Activated T-cell treated with anti-CD3 and anti-CD28 coated beads, Interleukin-2, amount 50 U/mL, for 72 hours (primary cell): Measurements from ENCODE around the gene SURF2. TPM values are rescaled to one million over a fixed set of nuclear protein-coding genes. Genes with fewer than 3 reads are reported as not detected.
"Not testable (repeated sequence)": the region's sequence is repeated elsewhere in the genome, so short reads cannot be mapped to it uniquely, and the experiment has no call there.

ENCODE experiments used
- ATAC-seq, 2 donors: fragments of 150-1000 bp; cut with Tn5 transposase; replicated peaks in 1 of 2; 2 replicates each; pipeline ENCODE4 v1.10.0; 2021; ENCODE audit warnings: moderate library complexity in 2 of 2, mild to moderate bottlenecking in 1 of 2
- DNase-seq, 2 donors: peaks; one replicate each; pipeline ENCODE4 v3.0.0; 2021 to 2022; ENCODE audit warnings: mixed read lengths in 1 of 2
- H3K27ac Mint-ChIP-seq: one replicate; pipeline ENCODE4 v1.8.0; 2022; ENCODE audit warnings: mild to moderate bottlenecking, moderate library complexity, mixed read lengths
- H3K27me3 Mint-ChIP-seq: one replicate; pipeline ENCODE4 v1.8.0; 2022; ENCODE audit warnings: low read depth, mixed read lengths
- H3K36me3 Mint-ChIP-seq, 2 donors: one replicate each; pipeline ENCODE4 v1.8.0; 2022; ENCODE audit warnings: mixed read lengths in 2 of 2, mild to moderate bottlenecking in 1 of 2; ENCODE audit not compliant: insufficient read depth in 2 of 2
- H3K4me1 Mint-ChIP-seq: one replicate; pipeline ENCODE4 v1.8.0; 2022; ENCODE audit warnings: low read depth, mixed read lengths
- H3K4me3 Mint-ChIP-seq, 2 donors: one replicate each; pipeline ENCODE4 v1.8.0; 2022; ENCODE audit warnings: mild to moderate bottlenecking in 2 of 2, mixed read lengths in 2 of 2, moderate library complexity in 2 of 2
- H3K9me3 Mint-ChIP-seq, 2 donors: one replicate each; pipeline ENCODE4 v1.8.0; 2022; ENCODE audit warnings: mixed read lengths in 2 of 2
- total RNA-seq, 2 donors: library from RNA; stranded (reverse); gene quantifications; one replicate each; pipeline ENCODE4 v1.2.3, GENCODE V29; 2022

The SURF2 gene
- total RNA-seq, 2 donors from 2014 or later = 14.7 to 19.9 TPM

GRCh38 chr9:133391449-133391848 lies 35.1 kb downstream of the SURF2 start:
- not testable (repeated sequence) for H3K27me3 Mint-ChIP-seq, H3K9me3 Mint-ChIP-seq, H3K36me3 Mint-ChIP-seq, DNase-seq, H3K4me1 Mint-ChIP-seq, H3K27ac Mint-ChIP-seq, H3K4me3 Mint-ChIP-seq, ATAC-seq

- not testable (repeated sequence) for H3K4me1 Mint-ChIP-seq, ATAC-seq, DNase-seq, H3K27me3 Mint-ChIP-seq, H3K36me3 Mint-ChIP-seq, H3K4me3 Mint-ChIP-seq, H3K27ac Mint-ChIP-seq, H3K9me3 Mint-ChIP-seq
Measured at GRCh38 chr9:133392308-133392707, 36.0 kb downstream of the SURF2 start.

- H3K9me3 Mint-ChIP-seq = peaks cover 0 to 2% of the 10 kb centered on the region in 2 donors
Measured at GRCh38 chr9:133393399-133393798, 37.0 kb downstream of the SURF2 start.

GRCh38 chr9:133394687-133395271 lies 38.4 kb downstream of the SURF2 start:
- peaks cover 5% of the 10 kb centered on the region for H3K4me1 Mint-ChIP-seq
- no peak overlapping the region for H3K4me3 Mint-ChIP-seq
- H3K27me3 Mint-ChIP-seq = peaks cover 2% of the 10 kb centered on the region
- H3K27ac Mint-ChIP-seq = no peak overlapping the region
- no peak for DNase-seq
- peak; percentile 5 to 22 for ATAC-seq
- no peaks in the 10 kb centered on the region for H3K36me3 Mint-ChIP-seq
- H3K9me3 Mint-ChIP-seq = peaks cover 0 to 2% of the 10 kb centered on the region in 2 donors

More at GRCh38 chr9:133393399-133393798, 37.0 kb downstream of the SURF2 start:
- no peak for ATAC-seq
- H3K4me3 Mint-ChIP-seq = no peak overlapping the region
- DNase-seq = no peak
- H3K4me1 Mint-ChIP-seq = peaks cover 5% of the 10 kb centered on the region
- H3K36me3 Mint-ChIP-seq = no peaks in the 10 kb centered on the region
- H3K27ac Mint-ChIP-seq = no peak overlapping the region
- peaks cover 5% of the 10 kb centered on the region for H3K27me3 Mint-ChIP-seq

- H3K36me3 Mint-ChIP-seq = no peaks in the 10 kb centered on the region
- no peaks in the 10 kb centered on the region for H3K27me3 Mint-ChIP-seq
- DNase-seq (peak in 1 of 2 donors; percentile 18), ATAC-seq (peak in 1 of 2 donors; percentile 38)
- H3K9me3 Mint-ChIP-seq = peaks cover 0 to 2% of the 10 kb centered on the region in 2 donors
- peaks cover 5% of the 10 kb centered on the region for H3K4me1 Mint-ChIP-seq
- no peak overlapping the region for H3K27ac Mint-ChIP-seq
- no peak overlapping the region for H3K4me3 Mint-ChIP-seq
Measured at GRCh38 chr9:133396952-133397351, 40.6 kb downstream of the SURF2 start.

- no peaks in the 10 kb centered on the region for H3K36me3 Mint-ChIP-seq
- no peak for DNase-seq
- H3K4me1 Mint-ChIP-seq = peaks cover 5% of the 10 kb centered on the region
- H3K4me3 Mint-ChIP-seq = no peak overlapping the region
- H3K9me3 Mint-ChIP-seq = peaks cover 0 to under 1% of the 10 kb centered on the region in 2 donors
- no peak overlapping the region for H3K27ac Mint-ChIP-seq
- H3K27me3 Mint-ChIP-seq = no peaks in the 10 kb centered on the region
- ATAC-seq = no peak
Measured at GRCh38 chr9:133397370-133397769, 41.0 kb downstream of the SURF2 start.

GRCh38 chr9:133397895-133398294 lies 41.5 kb downstream of the SURF2 start:
- Mint-ChIP-seq H3K27me3 (no peaks in the 10 kb centered on the region), H3K36me3 (no peaks in the 10 kb centered on the region), H3K27ac (no peak overlapping the region), H3K4me1 (peaks cover 5% of the 10 kb centered on the region), H3K9me3 (no peaks in the 10 kb centered on the region), H3K4me3 (no peak overlapping the region)
- ATAC-seq = no peak
- no peak for DNase-seq

- Mint-ChIP-seq H3K27ac (no peak overlapping the region), H3K27me3 (no peaks in the 10 kb centered on the region), H3K9me3 (no peaks in the 10 kb centered on the region), H3K4me1 (peaks cover 5% of the 10 kb centered on the region), H3K36me3 (peaks cover 0 to under 1% of the 10 kb centered on the region in 2 donors), H3K4me3 (no peak overlapping the region)
- no peak for DNase-seq
- no peak for ATAC-seq
Measured at GRCh38 chr9:133400292-133400691, 43.9 kb downstream of the SURF2 start.

GRCh38 chr9:133401588-133401987 lies 45.2 kb downstream of the SURF2 start:
- peaks cover 5% of the 10 kb centered on the region for H3K4me1 Mint-ChIP-seq

GRCh38 chr9:133402689-133403088 lies 46.3 kb downstream of the SURF2 start:
- no peaks in the 10 kb centered on the region for H3K9me3 Mint-ChIP-seq
- ATAC-seq (no peak), DNase-seq (no peak)
- H3K27ac Mint-ChIP-seq = no peak overlapping the region
- peaks cover 7% of the 10 kb centered on the region for H3K4me1 Mint-ChIP-seq
- no peak overlapping the region for H3K4me3 Mint-ChIP-seq
- no peaks in the 10 kb centered on the region for H3K27me3 Mint-ChIP-seq
- H3K36me3 Mint-ChIP-seq = peaks cover 2 to 8% of the 10 kb centered on the region in 2 donors

More at GRCh38 chr9:133401588-133401987, 45.2 kb downstream of the SURF2 start:
- DNase-seq (no peak), ATAC-seq (no peak)
- Mint-ChIP-seq H3K36me3 (peaks cover 0 to 3% of the 10 kb centered on the region in 2 donors), H3K4me3 (no peak overlapping the region), H3K27me3 (no peaks in the 10 kb centered on the region), H3K9me3 (no peaks in the 10 kb centered on the region), H3K27ac (no peak overlapping the region)

- Mint-ChIP-seq H3K4me3 (no peak overlapping the region), H3K27ac (no peak overlapping the region), H3K36me3 (peaks cover 2 to 9% of the 10 kb centered on the region in 2 donors), H3K9me3 (no peaks in the 10 kb centered on the region), H3K4me1 (peaks cover 7% of the 10 kb centered on the region), H3K27me3 (no peaks in the 10 kb centered on the region)
- peak; percentile 61 to 68 for DNase-seq
- ATAC-seq = peak; percentile 21 to 43
Measured at GRCh38 chr9:133403766-133404453, 47.6 kb downstream of the SURF2 start.

GRCh38 chr9:133404454-133405002 lies 48.2 kb downstream of the SURF2 start:
- peaks cover 7% of the 10 kb centered on the region for H3K4me1 Mint-ChIP-seq
- DNase-seq = no peak
- ATAC-seq = no peak
- H3K4me3 Mint-ChIP-seq = no peak overlapping the region
- peaks cover 2 to 9% of the 10 kb centered on the region in 2 donors for H3K36me3 Mint-ChIP-seq
- H3K27ac Mint-ChIP-seq = no peak overlapping the region
- no peaks in the 10 kb centered on the region for H3K9me3 Mint-ChIP-seq
- H3K27me3 Mint-ChIP-seq = no peaks in the 10 kb centered on the region
